Islet of Langerhans (tissue), 1 donor: ENCODE data around the gene ZFR2.
"Not testable (repeated sequence)": the region's sequence is repeated elsewhere in the genome, so short reads cannot be mapped to it uniquely, and the experiment has no call there.

ENCODE experiments used
- FAIRE-seq: peaks from one replicate; lab custom pipeline; 2011; peaks lifted over from hg19 to GRCh38; lab: Jason Lieb, UNC

Gene ZFR2

DNA sequence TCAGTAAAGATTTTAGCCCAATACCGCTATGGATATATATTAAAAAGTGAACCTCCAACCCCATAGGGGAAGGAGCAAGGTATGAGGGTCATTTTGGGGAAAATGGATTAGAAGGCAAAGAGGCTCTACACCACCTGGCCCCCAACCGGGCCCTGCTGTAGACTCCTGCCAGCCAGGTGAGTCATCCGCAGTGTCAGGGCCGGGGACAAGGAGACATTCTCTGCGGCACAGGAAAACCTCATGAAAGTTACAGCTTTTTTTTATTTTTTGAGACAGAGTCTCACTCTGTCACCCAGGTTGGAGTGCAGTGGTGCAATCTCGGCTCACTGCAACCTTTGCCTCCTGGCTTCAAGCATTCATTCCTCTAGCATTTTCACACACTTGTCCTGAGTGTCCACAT is 32.0 kb downstream of the ZFR2 start:
- FAIRE-seq = no peak

DNA sequence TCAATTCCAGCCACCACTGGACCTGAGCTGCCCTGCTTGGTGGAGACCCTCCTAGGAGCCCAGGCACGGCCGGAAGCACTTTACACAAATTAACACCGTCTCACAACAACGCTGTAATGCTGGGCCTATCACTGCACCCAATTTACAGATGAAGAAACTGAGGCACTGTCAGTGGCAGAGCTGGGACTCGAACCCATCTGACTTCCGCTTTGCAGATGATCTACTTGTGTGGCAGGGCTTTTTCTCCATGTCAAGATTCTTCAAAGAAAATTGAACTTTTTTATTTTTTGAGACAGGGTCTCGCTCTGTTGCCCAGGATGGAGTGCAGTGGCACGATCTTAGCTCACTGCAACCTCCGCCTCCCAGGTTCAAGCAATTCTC is 33.8 kb downstream of the ZFR2 start:
- FAIRE-seq = no peak

- no peak for FAIRE-seq
Measured at GRCh38 chr19:3834349-3835054, 34.3 kb downstream of the ZFR2 start.

GRCh38 chr19:3833578-3834348 is 35.1 kb downstream of the ZFR2 start:
- FAIRE-seq = no peak

DNA sequence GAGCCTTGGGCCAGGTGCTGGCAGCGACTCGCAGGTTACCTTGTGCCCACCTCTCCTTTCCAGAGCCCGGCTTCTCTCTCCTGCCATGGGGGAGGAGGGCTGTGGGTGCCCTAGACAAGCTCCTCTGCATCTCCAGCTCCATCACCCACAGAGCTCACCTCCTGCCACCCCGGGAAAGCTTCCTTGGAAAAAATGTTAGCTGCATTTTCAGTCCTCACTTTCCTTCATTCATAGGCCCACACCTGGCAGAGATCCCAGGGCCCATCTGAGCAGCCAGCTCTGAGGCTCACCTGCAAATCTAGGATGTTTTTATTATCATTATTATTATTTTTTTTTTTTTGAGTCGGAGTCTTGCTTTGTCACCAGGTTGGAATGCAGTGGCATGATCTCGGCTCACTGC is 36.8 kb downstream of the ZFR2 start:
- no peak for FAIRE-seq

- no peak for FAIRE-seq
Measured at GRCh38 chr19:3831601-3832000, 37.2 kb downstream of the ZFR2 start.

- FAIRE-seq = no peak
Measured at GRCh38 chr19:3830621-3831589, 37.9 kb downstream of the ZFR2 start.

GRCh38 chr19:3827306-3827705 is 41.5 kb downstream of the ZFR2 start:
- no peak for FAIRE-seq

DNA sequence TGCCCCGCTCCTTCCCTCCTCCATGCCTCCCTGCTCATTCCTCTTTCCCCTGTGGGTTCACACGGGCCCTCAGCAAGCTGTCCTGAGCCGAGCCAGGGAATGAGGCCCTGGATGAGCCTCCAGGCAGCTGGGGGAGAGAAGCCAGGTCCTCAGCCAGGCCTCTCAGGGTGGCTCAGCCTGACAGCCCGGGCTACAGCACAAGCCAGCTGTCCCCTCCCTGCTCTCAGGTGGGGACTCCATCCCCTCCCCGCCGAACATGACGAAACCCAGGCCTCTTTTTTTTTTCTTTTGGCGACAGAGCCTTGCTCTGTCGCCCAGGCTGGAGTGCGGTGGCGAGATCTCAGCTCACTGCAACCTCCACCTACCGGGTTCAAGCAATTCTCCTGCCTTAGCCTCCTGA is 42.7 kb downstream of the ZFR2 start:
- no peak for FAIRE-seq

DNA sequence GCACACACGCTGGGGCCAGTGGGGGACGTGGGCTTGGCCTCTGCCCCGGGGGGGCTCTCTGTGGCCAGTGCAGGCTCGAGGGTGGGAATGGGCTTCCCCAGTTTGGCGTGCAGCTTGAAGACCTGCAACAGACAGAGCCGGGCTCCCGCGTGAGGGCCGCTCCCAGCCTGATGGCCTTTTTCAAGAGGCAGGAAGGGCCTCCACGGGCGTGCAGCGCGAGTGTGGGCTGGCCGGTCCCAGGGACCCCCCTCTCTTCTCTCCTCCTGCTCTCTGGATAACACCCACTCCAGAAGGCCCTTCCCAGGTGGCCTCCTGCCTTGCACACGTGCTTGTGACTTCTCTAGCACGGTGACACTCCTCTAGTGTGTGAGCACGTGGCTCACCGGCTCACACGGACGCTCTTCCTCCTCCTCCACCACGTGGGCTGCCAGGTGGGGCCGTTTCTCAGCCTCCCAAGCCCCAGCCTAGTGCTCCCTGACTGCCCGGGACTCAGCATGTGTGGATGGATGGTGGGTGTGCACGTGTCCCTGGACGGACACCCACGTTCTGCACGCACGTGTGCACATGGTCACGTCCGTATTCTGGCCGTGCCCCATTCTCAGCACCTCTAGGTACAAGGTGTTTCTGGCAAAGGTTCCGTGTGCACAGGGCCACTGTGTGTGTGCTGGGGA is 43.4 kb downstream of the ZFR2 start:
- FAIRE-seq = no peak

DNA sequence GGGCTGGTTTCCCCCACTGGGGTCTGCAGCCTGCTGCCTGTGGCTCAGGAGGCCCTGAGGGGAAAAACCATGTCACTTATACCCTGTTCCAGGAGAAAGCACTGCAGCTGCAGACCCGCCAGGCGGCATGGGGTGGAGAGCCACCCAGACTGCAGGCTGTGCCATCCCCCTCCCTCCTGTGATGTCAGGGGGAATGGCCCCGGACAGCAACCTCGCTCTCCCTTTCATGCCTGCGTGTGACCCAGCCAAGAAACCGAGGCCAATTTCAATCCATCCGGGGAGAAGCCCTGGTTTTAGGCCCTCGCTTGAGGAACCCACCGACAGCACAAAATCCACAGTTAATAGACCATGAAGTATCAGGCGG is 45.5 kb downstream of the ZFR2 start:
- no peak for FAIRE-seq

- FAIRE-seq = no peak
Measured at GRCh38 chr19:3822683-3823349, 46.0 kb downstream of the ZFR2 start.

DNA sequence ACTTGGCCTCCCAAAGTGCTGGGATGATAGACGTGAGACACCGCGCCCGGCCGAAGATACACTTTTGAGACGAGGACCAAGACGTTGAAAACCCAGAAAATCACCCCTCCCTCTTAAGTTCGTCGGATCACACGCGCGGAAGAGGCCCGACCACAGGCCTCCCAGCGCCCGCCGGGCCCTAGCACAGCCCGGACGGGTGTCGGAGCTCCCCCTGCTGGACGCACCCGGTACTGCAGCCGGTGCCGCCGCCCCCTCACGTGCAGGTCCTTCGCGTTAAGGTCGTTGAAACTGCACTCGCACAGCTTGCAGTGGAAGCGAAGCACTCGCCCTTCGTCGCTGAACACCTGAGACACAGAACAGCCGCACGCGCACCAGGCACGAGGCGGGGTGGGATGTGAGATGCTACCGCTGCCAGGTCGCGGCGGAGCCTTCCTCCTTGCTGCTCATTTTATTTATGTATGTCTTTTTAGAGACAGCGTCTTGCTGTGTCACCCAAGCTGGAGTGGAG is 46.9 kb downstream of the ZFR2 start:
- FAIRE-seq = no peak

DNA sequence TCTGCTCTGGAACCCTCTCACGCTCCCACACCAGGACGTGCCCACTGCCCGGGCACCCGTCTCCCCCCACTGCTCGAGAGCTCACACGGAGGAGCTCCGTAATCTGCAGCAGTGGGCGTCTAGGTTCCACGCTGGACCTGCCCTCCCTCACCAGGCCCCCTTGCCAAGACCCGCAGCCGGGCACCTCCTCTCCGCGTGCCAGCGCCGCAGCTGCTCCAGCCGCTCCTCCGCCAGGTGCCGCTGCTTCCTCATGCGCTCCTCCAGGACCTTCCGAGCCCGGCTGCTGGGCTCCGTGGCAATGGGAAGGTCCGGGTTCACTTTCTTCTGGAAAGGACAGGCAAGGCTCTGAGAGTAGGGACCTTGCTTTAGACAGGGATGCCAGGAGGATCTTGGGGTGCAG is 47.7 kb downstream of the ZFR2 start:
- FAIRE-seq = no peak

- no peak for FAIRE-seq
Measured at GRCh38 chr19:3819989-3820388, 48.8 kb downstream of the ZFR2 start.

- FAIRE-seq = no peak
Measured at GRCh38 chr19:3818918-3819317, 49.9 kb downstream of the ZFR2 start.

- FAIRE-seq = no peak
Measured at GRCh38 chr19:3818466-3818865, 50.4 kb downstream of the ZFR2 start.

DNA sequence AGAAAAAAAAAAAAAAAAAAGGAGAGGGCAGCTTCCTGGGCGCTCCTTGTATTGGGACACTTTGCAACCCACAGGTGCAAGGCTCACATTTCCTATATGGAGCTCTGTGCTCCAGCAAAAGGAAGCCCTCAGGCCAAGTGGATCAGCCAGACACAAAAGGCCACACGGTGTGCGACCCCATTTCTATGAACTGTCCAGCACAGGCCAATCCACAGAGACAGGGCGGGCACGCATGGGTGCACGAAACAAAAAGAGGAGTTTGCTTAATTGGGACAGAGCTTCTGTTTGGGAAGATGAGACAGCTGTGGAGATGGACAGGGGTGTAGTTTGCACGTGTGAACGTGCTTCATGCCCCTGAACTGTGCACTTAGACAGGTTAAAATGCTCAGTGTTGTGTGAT is 51.1 kb downstream of the ZFR2 start:
- FAIRE-seq = no peak

- no peak for FAIRE-seq
Measured at GRCh38 chr19:3816566-3817218, 52.1 kb downstream of the ZFR2 start.

DNA sequence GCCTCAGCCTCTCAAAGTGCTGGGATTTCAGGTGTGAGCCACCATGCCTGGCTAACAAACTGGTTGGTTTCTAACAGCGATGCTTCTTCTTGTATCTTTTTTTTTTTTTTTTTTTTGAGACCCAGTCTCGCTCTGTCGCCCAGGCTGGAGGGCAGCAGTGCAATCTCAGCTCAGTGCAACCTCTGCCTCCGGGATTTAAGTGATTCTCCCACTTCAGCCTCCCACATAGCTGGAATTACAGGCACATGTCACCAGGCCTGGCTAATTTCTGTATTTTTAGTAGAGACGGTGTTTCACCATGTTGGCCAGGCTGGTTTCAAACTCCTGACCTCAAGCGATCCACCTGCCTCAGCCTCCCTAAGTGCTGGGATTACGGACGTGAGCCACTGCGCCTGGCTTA is 52.7 kb downstream of the ZFR2 start:
- not testable (repeated sequence) for FAIRE-seq

GRCh38 chr19:3814648-3815047 is 54.2 kb downstream of the ZFR2 start:
- FAIRE-seq = no peak
